Left kidney (tissue), 2 donors: ENCODE data around the gene PLA2G4E. TPM values are rescaled to one million over a fixed set of nuclear protein-coding genes. Genes with fewer than 3 reads are reported as not detected.

Experiments used
- DNase-seq: peaks from one replicate; pipeline ENCODE4 v3.0.0-alpha.2; 2013
- polyA plus RNA-seq: library from polyadenylated mRNA; unstranded; fragments of 120-200 nt; gene quantifications from one replicate; pipeline ENCODE4 v1.2.1, GENCODE V29; 2013; ENCODE audit not compliant: insufficient read length

PLA2G4E gene
- polyA plus RNA-seq, 1 donor = not detected

DNA sequence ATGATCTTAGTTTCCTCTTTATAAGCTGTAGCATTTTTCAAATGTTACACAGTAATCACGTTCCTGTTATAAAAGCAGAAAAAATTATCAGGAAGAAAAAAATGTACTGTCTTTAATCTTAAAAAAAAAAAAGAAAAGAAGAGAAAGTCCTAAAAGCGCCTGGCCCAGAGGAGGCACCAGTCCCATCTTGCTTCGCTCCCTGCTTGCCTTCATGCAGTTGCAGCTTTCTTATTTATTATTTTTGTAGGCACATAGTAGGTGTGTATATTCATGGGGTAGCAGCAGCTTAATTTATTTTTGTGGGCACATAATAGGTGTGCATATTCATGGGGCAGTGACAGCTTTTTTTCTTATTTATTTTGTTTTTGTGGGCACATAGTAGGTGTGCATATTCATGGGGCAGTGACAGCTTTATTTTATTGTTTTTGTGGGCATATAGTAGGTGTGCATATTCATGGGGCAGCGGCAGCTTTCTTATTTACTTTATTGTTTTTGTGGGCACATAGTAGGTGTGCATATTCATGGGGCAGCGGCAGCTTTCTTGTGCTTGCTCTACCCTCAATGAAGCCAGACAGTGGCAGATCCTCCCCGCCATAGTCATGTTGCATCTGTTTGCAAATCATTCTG, 43.0 kb downstream of the PLA2G4E start:
- DNase-seq = no peak

DNA sequence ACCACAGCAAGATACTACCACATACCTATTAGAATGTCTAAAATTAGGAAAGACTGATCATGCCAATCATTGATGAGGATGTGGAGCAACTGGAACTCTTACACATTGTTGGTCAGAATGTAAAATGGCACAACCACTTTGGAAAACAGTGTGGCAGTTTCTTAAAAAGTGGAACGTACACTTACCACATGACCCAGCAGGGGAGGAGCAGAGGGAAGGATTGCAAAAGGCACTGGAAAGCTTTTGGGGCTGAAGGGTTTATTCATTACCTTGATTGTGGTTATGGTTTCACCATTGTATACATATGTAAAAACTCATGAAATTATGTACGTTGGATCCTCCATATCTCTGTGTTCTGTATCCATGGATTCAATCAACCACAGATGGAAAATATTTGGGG, 45.2 kb downstream of the PLA2G4E start:
- no peak for DNase-seq

GRCh38 chr15:41974041-41974440, 46.8 kb downstream of the PLA2G4E start:
- no peak for DNase-seq

- DNase-seq = peak; percentile 99
These were observed 48.3 kb downstream of the PLA2G4E start, which contains the start of gene EHD4 for GRCh38 chr15:41972253-41973242. TSS of gene EHD4 (minus strand) at chr15:41972557. CDS start at chr15:41972494, 63 bp downstream.

GRCh38 chr15:41971895-41972252, 49.0 kb downstream of the PLA2G4E start:
- DNase-seq = no peak

DNA sequence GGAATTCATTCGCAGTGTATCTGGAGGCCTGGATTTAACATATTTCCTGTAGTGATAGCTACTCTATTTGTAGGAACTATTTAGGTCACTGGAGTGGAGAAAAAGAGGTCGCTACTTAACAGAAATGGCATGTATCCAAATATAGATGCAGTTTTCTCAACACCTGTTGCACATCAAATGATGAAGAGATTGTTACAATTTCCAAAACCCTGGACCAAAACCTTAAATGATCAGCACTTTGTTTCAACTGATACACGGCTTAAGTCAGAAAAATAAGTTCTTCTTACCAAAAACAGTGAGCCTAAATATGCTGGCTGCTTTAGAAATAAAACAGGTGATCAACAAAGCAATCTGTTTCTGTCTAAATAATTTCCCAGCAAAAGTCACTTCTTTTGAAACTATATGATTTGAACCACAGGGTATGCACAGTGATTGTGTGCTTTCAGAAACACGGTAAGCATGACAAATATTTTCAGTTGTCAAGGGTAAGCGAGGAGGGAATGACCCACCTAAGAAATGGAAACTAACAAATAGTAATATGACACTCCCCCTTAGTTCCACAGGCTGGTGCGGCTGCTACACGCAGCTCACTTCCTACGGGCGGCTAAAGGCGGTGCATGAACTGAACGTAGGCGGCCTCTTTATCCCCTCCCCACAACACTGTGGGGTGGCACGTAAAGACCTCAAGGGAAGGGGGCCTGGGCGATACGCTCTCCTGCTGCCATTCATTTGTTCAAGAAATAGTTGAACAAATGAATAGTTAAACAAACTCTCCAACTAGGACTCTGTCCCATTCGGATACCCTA, 49.5 kb downstream of the PLA2G4E start:
- DNase-seq = peak; percentile 49

- no peak for DNase-seq
These were observed 50.4 kb downstream of the PLA2G4E start for GRCh38 chr15:41970456-41970855.

GRCh38 chr15:41969851-41970431, 50.9 kb downstream of the PLA2G4E start:
- no peak for DNase-seq

GRCh38 chr15:41968701-41969100, 52.1 kb downstream of the PLA2G4E start:
- DNase-seq = no peak

- DNase-seq = no peak
These were observed 53.2 kb downstream of the PLA2G4E start for GRCh38 chr15:41967506-41968206.

DNA sequence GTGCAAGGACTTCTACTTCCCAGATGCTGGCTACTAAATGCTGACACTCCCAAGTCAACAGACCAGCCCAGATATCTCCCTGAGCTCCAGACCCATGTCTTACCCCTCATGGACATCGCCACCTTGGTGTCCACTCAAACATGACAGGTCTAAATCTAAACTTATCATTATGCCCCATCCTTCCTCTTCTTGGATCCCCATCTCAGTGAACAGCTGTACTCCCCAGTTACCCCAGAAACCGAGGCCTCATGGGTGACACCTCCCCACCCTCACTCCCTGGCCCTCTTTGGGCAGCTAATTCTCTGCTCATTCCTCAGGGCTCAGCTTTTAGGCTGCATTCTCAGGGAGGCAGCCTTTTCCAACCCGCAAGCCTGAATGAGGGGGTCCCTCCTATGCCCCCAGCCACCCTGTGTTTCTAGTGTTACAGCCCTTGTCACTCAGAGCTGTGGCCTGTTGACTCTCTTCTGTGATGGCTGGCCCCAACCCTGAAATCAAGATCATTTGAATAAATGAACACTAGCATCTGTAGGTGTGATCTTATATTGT, 53.8 kb downstream of the PLA2G4E start:
- DNase-seq = no peak

GRCh38 chr15:41966414-41966812, 54.4 kb downstream of the PLA2G4E start:
- no peak for DNase-seq

DNA sequence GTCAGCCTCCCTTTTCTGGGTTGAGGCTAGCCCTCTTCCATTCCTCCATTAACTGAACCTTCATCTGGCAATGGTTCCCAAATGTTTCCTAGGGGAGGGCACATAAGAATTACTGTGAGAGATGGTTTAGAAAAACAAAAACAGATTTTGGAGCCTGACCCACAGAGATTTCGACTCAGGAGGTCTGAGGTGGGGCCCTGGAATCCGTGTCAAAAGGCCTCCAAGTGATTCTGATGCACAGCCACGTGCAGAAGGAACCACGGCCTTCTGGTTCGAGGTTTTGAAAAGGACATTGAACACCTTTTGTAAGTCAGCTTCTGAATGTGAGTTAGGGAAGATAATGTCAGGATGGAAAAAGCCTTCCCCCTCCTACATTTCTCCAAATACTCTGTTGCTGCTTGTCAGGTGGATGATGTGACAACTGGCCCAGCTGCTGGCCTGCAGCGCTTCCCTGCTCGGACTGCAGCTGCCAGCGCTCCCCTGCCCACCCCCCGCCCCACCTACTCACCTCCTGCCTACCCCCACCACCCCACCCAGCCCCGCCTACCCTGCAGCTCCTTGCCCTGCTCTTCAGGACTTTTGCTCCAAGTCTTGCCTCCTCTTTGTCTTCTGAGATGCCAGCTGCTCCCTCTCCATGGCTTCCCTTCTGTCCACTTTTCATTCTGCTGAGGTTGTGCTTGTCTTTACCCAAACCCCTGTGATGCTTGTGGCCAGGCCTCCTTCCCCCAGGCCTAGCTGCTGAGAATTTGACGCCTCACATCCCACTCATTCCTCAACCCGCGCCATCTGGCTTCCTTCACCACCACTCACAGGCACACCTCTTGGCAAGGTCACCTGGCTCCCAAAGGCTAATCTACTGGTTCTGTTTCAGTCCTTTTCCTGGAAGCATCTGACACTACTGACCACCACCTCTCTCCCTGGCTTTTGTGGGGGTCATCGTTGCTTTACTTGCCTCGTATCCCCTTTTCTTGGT, 55.1 kb downstream of the PLA2G4E start:
- DNase-seq = no peak

DNA sequence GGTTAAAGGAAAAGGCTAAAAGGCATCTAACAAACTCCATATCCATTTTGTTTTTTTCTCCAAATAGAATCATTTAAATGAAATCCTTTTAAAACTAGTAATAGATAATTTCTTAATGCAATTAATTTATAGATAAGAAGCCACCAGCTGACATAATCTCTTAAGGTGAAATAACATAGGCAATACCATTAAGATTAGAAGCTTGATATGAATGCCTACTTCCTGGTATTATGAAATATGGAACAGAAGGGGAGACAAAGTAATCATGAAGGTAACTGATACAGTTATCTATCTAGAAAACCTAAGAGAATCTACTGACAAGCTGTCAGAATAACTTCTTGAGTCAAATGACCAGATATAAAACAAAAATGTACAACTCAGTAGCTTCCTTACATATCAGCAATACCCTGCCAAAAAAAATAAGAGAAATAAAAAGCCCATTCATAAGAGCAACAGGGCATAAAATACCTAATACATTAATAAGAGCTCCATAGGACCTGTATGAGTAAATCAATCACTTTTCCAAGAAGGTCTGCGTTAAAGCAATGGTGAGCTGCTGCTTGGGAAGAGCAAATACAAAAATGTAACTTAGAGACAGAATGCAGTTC, 59.1 kb downstream of the PLA2G4E start:
- no peak for DNase-seq

GRCh38 chr15:41961001-41961518, 59.8 kb downstream of the PLA2G4E start:
- no peak for DNase-seq

GRCh38 chr15:41958002-41958420, 62.8 kb downstream of the PLA2G4E start:
- no peak for DNase-seq

- DNase-seq = no peak
These were observed 63.6 kb downstream of the PLA2G4E start for GRCh38 chr15:41957021-41957897.
